GM21786 (cell line): ENCODE data around the gene MRPL22.
"Not testable (repeated sequence)": the region's sequence is repeated elsewhere in the genome, so short reads cannot be mapped to it uniquely, and the experiment has no call there.

ENCODE experiments used
- ATAC-seq: cut with Tn5 transposase; IDR thresholded peaks from one replicate; pipeline ENCODE4 v1.9.1; 2021; ENCODE audit not compliant: unreplicated experiment

The MRPL22 gene

GRCh38 chr5:154940375-154940771 lies 500 bp upstream of the MRPL22 start:
- no peak for ATAC-seq

- ATAC-seq: no peak
Observed at GRCh38 chr5:154943527-154943926, 2.7 kb downstream of the MRPL22 start.

GRCh38 chr5:154944716-154945115 lies 3.8 kb downstream of the MRPL22 start:
- ATAC-seq: no peak

GRCh38 chr5:154945695-154946301 lies 4.9 kb downstream of the MRPL22 start:
- ATAC-seq: no peak

GRCh38 chr5:154947778-154948177 lies 6.9 kb downstream of the MRPL22 start:
- no peak for ATAC-seq

- ATAC-seq: no peak
Observed at GRCh38 chr5:154948313-154948712, 7.4 kb downstream of the MRPL22 start.

- no peak for ATAC-seq
Observed at GRCh38 chr5:154949781-154950180, 8.9 kb downstream of the MRPL22 start.

- no peak for ATAC-seq
Observed at GRCh38 chr5:154956712-154957111, 15.8 kb downstream of the MRPL22 start.

- ATAC-seq: peak; percentile 98
Observed at GRCh38 chr5:154962494-154962893, 21.6 kb downstream of the MRPL22 start.

GRCh38 chr5:154966081-154966841 lies 25.4 kb downstream of the MRPL22 start:
- ATAC-seq: no peak

- ATAC-seq: no peak
Observed at GRCh38 chr5:154966874-154967273, 26.0 kb downstream of the MRPL22 start.

GRCh38 chr5:154967421-154968024 lies 26.6 kb downstream of the MRPL22 start:
- no peak for ATAC-seq

GRCh38 chr5:154968953-154969352 lies 28.1 kb downstream of the MRPL22 start:
- no peak for ATAC-seq

- ATAC-seq: no peak
Observed at GRCh38 chr5:154970759-154971158, 29.9 kb downstream of the MRPL22 start.

- no peak for ATAC-seq
Observed at GRCh38 chr5:154971501-154971900, 30.6 kb downstream of the MRPL22 start.

- no peak for ATAC-seq
Observed at GRCh38 chr5:154972476-154973080, 31.7 kb downstream of the MRPL22 start.

- not testable (repeated sequence) for ATAC-seq
Observed at GRCh38 chr5:154976082-154976481, 35.2 kb downstream of the MRPL22 start.

- ATAC-seq: no peak
Observed at GRCh38 chr5:154977409-154977808, 36.5 kb downstream of the MRPL22 start.

- not testable (repeated sequence) for ATAC-seq
Observed at GRCh38 chr5:154978294-154978693, 37.4 kb downstream of the MRPL22 start.

- no peak for ATAC-seq
Observed at GRCh38 chr5:154984946-154985516, 44.2 kb downstream of the MRPL22 start.

- no peak for ATAC-seq
Observed at GRCh38 chr5:154986151-154986550, 45.3 kb downstream of the MRPL22 start.
